ENCODE results near the gene GRAMD1C. TPM values are rescaled to one million over a fixed set of nuclear protein-coding genes. Genes with fewer than 3 reads are reported as not detected.

Gene GRAMD1C
- total and polyA plus RNA-seq, 2 of the 13 experiments (the other 11 are each of a cell fraction or from before 2014, with no cell fraction given), result 0.45 TPM; not detected in 1

DNA sequence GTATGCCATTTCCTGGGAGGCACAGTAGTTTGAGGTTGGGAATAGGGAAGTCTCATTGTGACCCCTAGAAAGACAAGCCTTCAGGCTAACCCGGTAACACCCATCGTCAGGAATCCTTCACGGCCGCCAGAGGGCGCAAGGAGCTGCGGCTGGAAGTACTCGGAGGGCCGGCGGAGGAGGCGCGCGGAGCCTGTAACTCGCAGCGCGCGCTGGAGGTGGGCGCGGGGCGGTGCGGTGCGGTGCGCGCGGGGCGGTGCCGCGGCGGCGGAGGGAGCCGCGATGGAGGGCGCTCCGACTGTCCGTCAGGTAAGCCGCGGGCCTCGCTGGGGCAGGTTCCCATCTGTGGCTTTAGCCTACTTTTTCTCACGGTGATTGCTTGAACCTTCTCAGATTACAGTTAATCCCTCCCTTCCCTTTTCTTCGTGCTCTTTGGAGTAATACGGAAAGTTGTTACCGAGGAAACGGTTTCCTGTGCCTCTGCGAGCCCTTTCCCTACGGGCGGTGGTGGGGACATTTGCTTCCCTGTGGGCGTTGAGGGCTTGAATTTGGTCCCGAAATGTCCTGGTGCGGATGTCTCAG lies at the start of gene GRAMD1C (continued):
- TF ChIP-seq EED (CRISPR knock-in tag; IDR thresholded peaks at IDR 0.05) (0 out of 2 replicates have a peak, but pooled peaks have one; percentile 25), MAFF (IDR thresholded peaks at IDR 0.05; ENCODE audit: low read depth, low read length) (no peak), AKNA (CRISPR knock-in tag; IDR thresholded peaks at IDR 0.05; ENCODE audit: borderline replicate concordance) (no peak), HNRNPLL (IDR thresholded peaks at IDR 0.05; ENCODE audit: low read depth, low read length, poor library complexity, severe bottlenecking) (peak; percentile 83), RCOR2 (CRISPR knock-in tag; IDR thresholded peaks at IDR 0.05) (no peak), ZNF687 (CRISPR knock-in tag; IDR thresholded peaks at IDR 0.05) (peak; percentile 67), ZNF883 (CRISPR knock-in tag; IDR thresholded peaks at IDR 0.05; ENCODE audit: not compliant biosample characterization) (no peak), ASH2L (IDR thresholded peaks at IDR 0.05; ENCODE audit: insufficient read length, low read depth, low read length) (peak; percentile 57), MXD4 (CRISPR knock-in tag; IDR thresholded peaks at IDR 0.05) (peak; percentile 55; the same call in 1 of the 2 replicates), ZNF143 (CRISPR knock-in tag; IDR thresholded peaks at IDR 0.05) (no peak), XRCC5 (optimal IDR thresholded peaks at IDR 0.05; ENCODE audit: low read length) (peak; percentile 86), GATAD2A (CRISPR knock-in tag; IDR thresholded peaks at IDR 0.05) (0 out of 2 replicates have a peak, but pooled peaks have one; percentile 39), ZNF230 (CRISPR knock-in tag; IDR thresholded peaks at IDR 0.05) (no peak)
- TF ChIP-seq, protein P1, sequence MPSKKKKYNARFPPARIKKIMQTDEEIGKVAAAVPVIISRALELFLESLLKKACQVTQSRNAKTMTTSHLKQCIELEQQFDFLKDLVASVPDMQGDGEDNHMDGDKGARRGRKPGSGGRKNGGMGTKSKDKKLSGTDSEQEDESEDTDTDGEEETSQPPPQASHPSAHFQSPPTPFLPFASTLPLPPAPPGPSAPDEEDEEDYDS (CRISPR knock-in tag; IDR thresholded peaks at IDR 0.05), result no peak
- TF ChIP-seq, protein P2, sequence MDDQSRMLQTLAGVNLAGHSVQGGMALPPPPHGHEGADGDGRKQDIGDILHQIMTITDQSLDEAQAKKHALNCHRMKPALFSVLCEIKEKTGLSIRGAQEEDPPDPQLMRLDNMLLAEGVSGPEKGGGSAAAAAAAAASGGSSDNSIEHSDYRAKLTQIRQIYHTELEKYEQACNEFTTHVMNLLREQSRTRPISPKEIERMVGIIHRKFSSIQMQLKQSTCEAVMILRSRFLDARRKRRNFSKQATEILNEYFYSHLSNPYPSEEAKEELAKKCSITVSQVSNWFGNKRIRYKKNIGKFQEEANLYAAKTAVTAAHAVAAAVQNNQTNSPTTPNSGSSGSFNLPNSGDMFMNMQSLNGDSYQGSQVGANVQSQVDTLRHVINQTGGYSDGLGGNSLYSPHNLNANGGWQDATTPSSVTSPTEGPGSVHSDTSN (CRISPR knock-in tag; IDR thresholded peaks at IDR 0.05; ENCODE audit: borderline replicate concordance), result no peak
- TF ChIP-seq, protein P3, sequence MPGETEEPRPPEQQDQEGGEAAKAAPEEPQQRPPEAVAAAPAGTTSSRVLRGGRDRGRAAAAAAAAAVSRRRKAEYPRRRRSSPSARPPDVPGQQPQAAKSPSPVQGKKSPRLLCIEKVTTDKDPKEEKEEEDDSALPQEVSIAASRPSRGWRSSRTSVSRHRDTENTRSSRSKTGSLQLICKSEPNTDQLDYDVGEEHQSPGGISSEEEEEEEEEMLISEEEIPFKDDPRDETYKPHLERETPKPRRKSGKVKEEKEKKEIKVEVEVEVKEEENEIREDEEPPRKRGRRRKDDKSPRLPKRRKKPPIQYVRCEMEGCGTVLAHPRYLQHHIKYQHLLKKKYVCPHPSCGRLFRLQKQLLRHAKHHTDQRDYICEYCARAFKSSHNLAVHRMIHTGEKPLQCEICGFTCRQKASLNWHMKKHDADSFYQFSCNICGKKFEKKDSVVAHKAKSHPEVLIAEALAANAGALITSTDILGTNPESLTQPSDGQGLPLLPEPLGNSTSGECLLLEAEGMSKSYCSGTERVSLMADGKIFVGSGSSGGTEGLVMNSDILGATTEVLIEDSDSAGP (CRISPR knock-in tag; IDR thresholded peaks at IDR 0.05; ENCODE audit: borderline replicate concordance), result peak; percentile 43; the same call in 1 of the 2 replicates

Data from HepG2 (cell line).